Mesothelial cell of epicardium (in vitro differentiated cells): Measurements from ENCODE around the gene OPCML. TPM values are rescaled to one million over a fixed set of nuclear protein-coding genes. Genes with fewer than 3 reads are reported as not detected.

Source experiments
- DNase-seq, 2 experiments: peaks; one replicate each; pipeline ENCODE4 v3.0.0; 2021; ENCODE audit warnings: low spot score in 2 of 2; ENCODE audit not compliant: unreplicated experiment in 2 of 2
- H3K27ac Mint-ChIP-seq: 2 replicates; pipeline ENCODE4 v1.8.0; 2021; ENCODE audit warnings: mixed read lengths
- H3K27me3 Mint-ChIP-seq: 2 replicates; pipeline ENCODE4 v1.8.0; 2021; ENCODE audit warnings: low read depth, mixed read lengths
- H3K36me3 Mint-ChIP-seq: 2 replicates; pipeline ENCODE4 v1.8.0; 2021; ENCODE audit warnings: mixed read lengths
- H3K4me1 Mint-ChIP-seq: 2 replicates; pipeline ENCODE4 v1.8.0; 2021; ENCODE audit warnings: mixed read lengths
- H3K4me3 Mint-ChIP-seq: 2 replicates; pipeline ENCODE4 v1.8.0; 2021; ENCODE audit warnings: mild to moderate bottlenecking, moderate library complexity, mixed read lengths
- H3K9me3 Mint-ChIP-seq: 2 replicates; pipeline ENCODE4 v1.8.0; 2021; ENCODE audit warnings: mixed read lengths
- CTCF ChIP-seq: fragments of 200-600 bp; sonication (generic); IDR thresholded peaks from one replicate; pipeline ENCODE4 v1.5.0; 2021; ENCODE audit warnings: antibody characterized with exemption; ENCODE audit not compliant: unreplicated experiment
- total RNA-seq: library from RNA; stranded (reverse); gene quantifications from 3 replicates; pipeline ENCODE4 v1.2.1, GENCODE V29; 2021

The OPCML gene
- total RNA-seq, 1 donor from 2014 or later: 3.0 TPM

GRCh38 chr11:132447761-132448160 is 1084.5 kb downstream of the OPCML start:
- TF ChIP-seq CTCF: no peak
- no peak overlapping the region for H3K27ac Mint-ChIP-seq
- H3K27me3 Mint-ChIP-seq: peaks cover 2% of the 10 kb centered on the region

GRCh38 chr11:132445859-132446291 is 1086.4 kb downstream of the OPCML start:
- H3K9me3 Mint-ChIP-seq: no peaks in the 10 kb centered on the region
- DNase-seq: no peak
- peaks cover 3% of the 10 kb centered on the region for H3K4me1 Mint-ChIP-seq
- H3K27me3 Mint-ChIP-seq: peaks cover 11% of the 10 kb centered on the region
- H3K27ac Mint-ChIP-seq: no peak overlapping the region
- TF ChIP-seq CTCF: no peak
- no peaks in the 10 kb centered on the region for H3K36me3 Mint-ChIP-seq
- no peak overlapping the region for H3K4me3 Mint-ChIP-seq

More at GRCh38 chr11:132447761-132448160, 1084.5 kb downstream of the OPCML start:
- DNase-seq: no peak
- no peaks in the 10 kb centered on the region for H3K36me3 Mint-ChIP-seq
- H3K4me1 Mint-ChIP-seq: peaks cover 11% of the 10 kb centered on the region
- H3K9me3 Mint-ChIP-seq: no peaks in the 10 kb centered on the region
- H3K4me3 Mint-ChIP-seq: no peak overlapping the region

GRCh38 chr11:132444911-132445310 is 1087.4 kb downstream of the OPCML start:
- no peak for TF ChIP-seq CTCF
- no peak for DNase-seq
- H3K4me3 Mint-ChIP-seq: no peak overlapping the region

GRCh38 chr11:132439711-132440255 is 1092.5 kb downstream of the OPCML start:
- H3K27ac Mint-ChIP-seq: no peak overlapping the region
- no peak for TF ChIP-seq CTCF
- H3K9me3 Mint-ChIP-seq: no peaks in the 10 kb centered on the region
- H3K4me1 Mint-ChIP-seq: peaks cover 3% of the 10 kb centered on the region
- peaks cover 30% of the 10 kb centered on the region for H3K27me3 Mint-ChIP-seq
- H3K36me3 Mint-ChIP-seq: no peaks in the 10 kb centered on the region
- DNase-seq: no peak
- no peak overlapping the region for H3K4me3 Mint-ChIP-seq

More at GRCh38 chr11:132444911-132445310, 1087.4 kb downstream of the OPCML start:
- Mint-ChIP-seq H3K9me3 (no peaks in the 10 kb centered on the region), H3K4me1 (peaks cover 4% of the 10 kb centered on the region), H3K27ac (no peak overlapping the region), H3K27me3 (peaks cover 15% of the 10 kb centered on the region), H3K36me3 (no peaks in the 10 kb centered on the region)

GRCh38 chr11:132438418-132438817 is 1093.9 kb downstream of the OPCML start:
- H3K36me3 Mint-ChIP-seq: no peaks in the 10 kb centered on the region
- no peak overlapping the region for H3K27ac Mint-ChIP-seq
- H3K4me1 Mint-ChIP-seq: peaks cover 3% of the 10 kb centered on the region
- no peaks in the 10 kb centered on the region for H3K9me3 Mint-ChIP-seq
- no peak for TF ChIP-seq CTCF
- no peak overlapping the region for H3K4me3 Mint-ChIP-seq
- H3K27me3 Mint-ChIP-seq: peaks cover 37% of the 10 kb centered on the region
- DNase-seq: no peak
